AG04449 (cell line): ENCODE results near the gene DARS1.

ENCODE experiments used
- CTCF ChIA-PET: fragments of 350-600 bp; formaldehyde crosslinking; extraction: SDS; loops from one replicate; lab custom pipeline; 2021; ENCODE audit warnings: antibody characterized with exemption; lab: Yijun Ruan, JAX
- POLR2A ChIA-PET: fragments of 400-600, 350-600 bp; formaldehyde crosslinking; extraction: SDS; loops from one replicate; lab custom pipeline; 2020; ENCODE audit warnings: antibody characterized with exemption, inconsistent platforms; lab: Yijun Ruan, JAX
- DNase-seq: peaks from one replicate; pipeline ENCODE4 v3.0.0-alpha.2; 2010; ENCODE audit warnings: low read depth, low spot score
- H3K4me3 ChIP-seq: 2 replicates; pipeline ENCODE4 v1.5.1; 2011; ENCODE audit warnings: low read depth, mild to moderate bottlenecking, control low read depth, low read length
- TF ChIP-seq, protein P1 (sequence below): IDR thresholded peaks from one replicate; pipeline ENCODE4 v1.5.1; 2011; ENCODE audit warnings: mild to moderate bottlenecking, moderate library complexity, low read length, control low read depth, inconsistent platforms; ENCODE audit not compliant: insufficient read depth; ENCODE audit errors: missing control alignments

Gene DARS1

GRCh38 chr2:135997380-135997779 is 12.0 kb upstream of the DARS1 start:
- ChIA-PET POLR2A (no interaction called here), CTCF (interaction anchor here (1.1 kb wide), 1 partner anchor 30 kb away, joined by 3 read pairs; no protein-coding TSS in a partner anchor)
- TF ChIP-seq, protein P1, sequence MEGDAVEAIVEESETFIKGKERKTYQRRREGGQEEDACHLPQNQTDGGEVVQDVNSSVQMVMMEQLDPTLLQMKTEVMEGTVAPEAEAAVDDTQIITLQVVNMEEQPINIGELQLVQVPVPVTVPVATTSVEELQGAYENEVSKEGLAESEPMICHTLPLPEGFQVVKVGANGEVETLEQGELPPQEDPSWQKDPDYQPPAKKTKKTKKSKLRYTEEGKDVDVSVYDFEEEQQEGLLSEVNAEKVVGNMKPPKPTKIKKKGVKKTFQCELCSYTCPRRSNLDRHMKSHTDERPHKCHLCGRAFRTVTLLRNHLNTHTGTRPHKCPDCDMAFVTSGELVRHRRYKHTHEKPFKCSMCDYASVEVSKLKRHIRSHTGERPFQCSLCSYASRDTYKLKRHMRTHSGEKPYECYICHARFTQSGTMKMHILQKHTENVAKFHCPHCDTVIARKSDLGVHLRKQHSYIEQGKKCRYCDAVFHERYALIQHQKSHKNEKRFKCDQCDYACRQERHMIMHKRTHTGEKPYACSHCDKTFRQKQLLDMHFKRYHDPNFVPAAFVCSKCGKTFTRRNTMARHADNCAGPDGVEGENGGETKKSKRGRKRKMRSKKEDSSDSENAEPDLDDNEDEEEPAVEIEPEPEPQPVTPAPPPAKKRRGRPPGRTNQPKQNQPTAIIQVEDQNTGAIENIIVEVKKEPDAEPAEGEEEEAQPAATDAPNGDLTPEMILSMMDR = no peak

DNA sequence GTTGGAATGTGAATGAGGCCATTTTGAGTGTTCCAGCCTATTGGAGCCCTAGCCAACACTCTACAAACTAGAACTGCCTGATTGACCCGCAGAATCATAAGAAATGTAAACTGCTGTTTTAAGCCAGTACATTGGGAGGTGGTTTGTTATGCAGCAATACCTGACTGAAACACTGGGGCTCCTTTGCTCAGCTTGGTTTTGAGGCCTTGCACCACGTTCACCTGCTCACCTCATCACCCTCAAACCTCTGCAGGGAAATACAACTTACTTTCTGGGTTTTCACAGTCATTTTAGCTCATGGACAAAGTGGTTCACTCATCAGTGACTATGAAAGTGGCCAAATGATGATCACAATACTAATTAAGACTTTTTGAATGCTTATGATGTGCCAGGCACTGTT is 10.9 kb upstream of the DARS1 start:
- no peak overlapping the region for H3K4me3 ChIP-seq
- CTCF ChIA-PET = interaction anchor here (0.6 to 1.1 kb wide), 2 partner anchors 9 to 31 kb away, joined by 3 read pairs; no protein-coding TSS in a partner anchor
- no peak for DNase-seq
- POLR2A ChIA-PET = no interaction called here
- TF ChIP-seq, protein P1 = no peak

More at GRCh38 chr2:135997380-135997779, 12.0 kb upstream of the DARS1 start:
- no peak for DNase-seq
- no peak overlapping the region for H3K4me3 ChIP-seq

- ChIA-PET POLR2A (no interaction called here), CTCF (no interaction called here)
- H3K4me3 ChIP-seq = no peak overlapping the region
- DNase-seq = no peak
- TF ChIP-seq, protein P1 = no peak
These were observed 8.9 kb upstream of the DARS1 start for GRCh38 chr2:135994281-135994680.

- ChIA-PET POLR2A (no interaction called here), CTCF (no interaction called here)
- H3K4me3 ChIP-seq = no peak overlapping the region
- TF ChIP-seq, protein P1 = no peak
- DNase-seq = no peak
These were observed 8.0 kb upstream of the DARS1 start for GRCh38 chr2:135993421-135993820.

GRCh38 chr2:135991861-135992260 is 6.4 kb upstream of the DARS1 start:
- H3K4me3 ChIP-seq = no peak overlapping the region
- ChIA-PET CTCF (interaction anchor here (1.0 to 1.4 kb wide), 2 partner anchors 74 to 194 kb away, joined by 3 to 4 read pairs; no protein-coding TSS in a partner anchor), POLR2A (no interaction called here)
- TF ChIP-seq, protein P1 = no peak
- DNase-seq = no peak

GRCh38 chr2:135987441-135987840 is 2.0 kb upstream of the DARS1 start:
- ChIA-PET POLR2A (no interaction called here), CTCF (interaction anchor here (0.9 kb wide), 1 partner anchor 9 kb away, joined by 3 read pairs; no protein-coding TSS in a partner anchor)
- no peak overlapping the region for H3K4me3 ChIP-seq
- TF ChIP-seq, protein P1 = no peak
- DNase-seq = no peak
